DOHH2 (cell line): ENCODE results near the gene PAPPA2.

Experiments used
- H3F3A ChIP-seq: fragments of 200-600 bp; sonication (generic), shearing (Covaris generic); 2 replicates; pipeline ENCODE4 v1.6.0; 2016; ENCODE audit warnings: antibody characterized with exemption, mild to moderate bottlenecking; ENCODE audit not compliant: control insufficient read depth, insufficient read depth
- H3K27ac ChIP-seq: fragments of 200-600 bp; sonication (generic); 2 replicates; pipeline ENCODE4 v1.5.1; 2014; ENCODE audit warnings: low read depth, mild to moderate bottlenecking, low read length, moderate library complexity
- H3K27me3 ChIP-seq: fragments of 200-600 bp; sonication (generic); 2 replicates; pipeline ENCODE4 v1.6.1; 2014; ENCODE audit warnings: mild to moderate bottlenecking, low read length, mixed read lengths; ENCODE audit not compliant: control insufficient read depth
- H3K36me3 ChIP-seq: fragments of 200-600 bp; sonication (generic); 2 replicates; pipeline ENCODE4 v1.6.1; 2014; ENCODE audit warnings: mild to moderate bottlenecking, low read length, moderate library complexity, mixed read lengths; ENCODE audit not compliant: control insufficient read depth
- H3K4me1 ChIP-seq: fragments of 200-600 bp; sonication (generic); 2 replicates; pipeline ENCODE4 v1.6.1; 2014; ENCODE audit warnings: mild to moderate bottlenecking, low read length, mixed read lengths; ENCODE audit not compliant: control insufficient read depth
- H3K4me2 ChIP-seq: fragments of 200-600 bp; sonication (generic); 2 replicates; pipeline ENCODE4 v1.6.0; 2014; ENCODE audit warnings: mild to moderate bottlenecking, low read length, moderate library complexity
- H3K4me3 ChIP-seq: fragments of 200-600 bp; sonication (generic); 2 replicates; pipeline ENCODE4 v1.5.1; 2014; ENCODE audit warnings: mild to moderate bottlenecking, low read length, mixed read lengths
- H3K79me2 ChIP-seq: fragments of 200-600 bp; sonication (generic); 2 replicates; pipeline ENCODE4 v1.6.1; 2014; ENCODE audit warnings: mild to moderate bottlenecking, low read length, mixed read lengths; ENCODE audit not compliant: control insufficient read depth
- H3K9me2 ChIP-seq: fragments of 200-600 bp; sonication (generic); replicated peaks from 2 replicates; pipeline ENCODE4 v1.6.1; 2014; ENCODE audit warnings: mild to moderate bottlenecking, low read length, mixed read lengths; ENCODE audit not compliant: control insufficient read depth
- H3K9me3 ChIP-seq: fragments of 200-600 bp; sonication (generic); 2 replicates; pipeline ENCODE4 v1.6.1; 2014; ENCODE audit warnings: antibody characterized with exemption, low read length, mixed read lengths; ENCODE audit not compliant: control insufficient read depth, insufficient read depth
- H4K20me1 ChIP-seq: fragments of 200-600 bp; sonication (generic); 2 replicates; pipeline ENCODE4 v1.6.0; 2014; ENCODE audit warnings: low read depth, mild to moderate bottlenecking, antibody characterized with exemption, low read length, moderate library complexity; ENCODE audit not compliant: control insufficient read depth, insufficient read depth
- EZH2phosphoT487 ChIP-seq: fragments of 200-600 bp; sonication (generic); IDR thresholded peaks from 2 replicates; pipeline ENCODE4 v1.6.1; 2017; ENCODE audit warnings: borderline replicate concordance, mild to moderate bottlenecking, antibody characterized with exemption, low read length, moderate library complexity, mixed read lengths
- TF ChIP-seq, protein P1 (sequence below): fragments of 200-600 bp; sonication (generic); IDR thresholded peaks from one replicate; pipeline ENCODE4 v1.5.1; 2014; ENCODE audit warnings: antibody characterized with exemption, mild to moderate bottlenecking, low read depth, low read length; ENCODE audit not compliant: poor library complexity, severe bottlenecking

The PAPPA2 gene

DNA sequence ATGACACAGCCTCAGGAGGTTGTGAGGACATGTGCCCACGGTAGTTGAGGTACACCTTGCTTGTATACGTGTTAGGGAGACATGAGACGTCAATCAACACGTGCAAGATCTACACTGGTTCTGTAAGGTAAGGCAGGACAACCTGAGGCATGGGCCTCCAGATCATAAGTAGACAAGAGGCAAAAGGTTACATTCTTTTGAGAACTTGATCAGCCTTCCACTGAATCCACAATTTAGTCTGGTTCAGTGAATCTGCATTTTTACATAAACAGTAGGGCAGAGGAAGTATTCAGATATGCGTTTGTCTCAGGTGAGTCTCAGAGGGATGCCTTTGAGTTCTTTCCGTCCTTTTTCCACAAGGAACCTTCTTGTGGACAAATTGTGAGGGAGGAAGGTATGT is 352.6 kb downstream of the PAPPA2 start:
- Histone ChIP-seq H3K27ac (no peak overlapping the region), H3K9me2 (no peaks in the 10 kb centered on the region), H3K4me2 (no peak overlapping the region), H3K4me1 (no peaks in the 10 kb centered on the region), H3K27me3 (no peaks in the 10 kb centered on the region), H3K36me3 (no peaks in the 10 kb centered on the region), H3K79me2 (no peaks in the 10 kb centered on the region), H4K20me1 (no peaks in the 10 kb centered on the region), H3K9me3 (no peaks in the 10 kb centered on the region), H3F3A (no peaks in the 10 kb centered on the region), H3K4me3 (no peak overlapping the region)
- TF ChIP-seq, protein P1, sequence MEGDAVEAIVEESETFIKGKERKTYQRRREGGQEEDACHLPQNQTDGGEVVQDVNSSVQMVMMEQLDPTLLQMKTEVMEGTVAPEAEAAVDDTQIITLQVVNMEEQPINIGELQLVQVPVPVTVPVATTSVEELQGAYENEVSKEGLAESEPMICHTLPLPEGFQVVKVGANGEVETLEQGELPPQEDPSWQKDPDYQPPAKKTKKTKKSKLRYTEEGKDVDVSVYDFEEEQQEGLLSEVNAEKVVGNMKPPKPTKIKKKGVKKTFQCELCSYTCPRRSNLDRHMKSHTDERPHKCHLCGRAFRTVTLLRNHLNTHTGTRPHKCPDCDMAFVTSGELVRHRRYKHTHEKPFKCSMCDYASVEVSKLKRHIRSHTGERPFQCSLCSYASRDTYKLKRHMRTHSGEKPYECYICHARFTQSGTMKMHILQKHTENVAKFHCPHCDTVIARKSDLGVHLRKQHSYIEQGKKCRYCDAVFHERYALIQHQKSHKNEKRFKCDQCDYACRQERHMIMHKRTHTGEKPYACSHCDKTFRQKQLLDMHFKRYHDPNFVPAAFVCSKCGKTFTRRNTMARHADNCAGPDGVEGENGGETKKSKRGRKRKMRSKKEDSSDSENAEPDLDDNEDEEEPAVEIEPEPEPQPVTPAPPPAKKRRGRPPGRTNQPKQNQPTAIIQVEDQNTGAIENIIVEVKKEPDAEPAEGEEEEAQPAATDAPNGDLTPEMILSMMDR = no peak

DNA sequence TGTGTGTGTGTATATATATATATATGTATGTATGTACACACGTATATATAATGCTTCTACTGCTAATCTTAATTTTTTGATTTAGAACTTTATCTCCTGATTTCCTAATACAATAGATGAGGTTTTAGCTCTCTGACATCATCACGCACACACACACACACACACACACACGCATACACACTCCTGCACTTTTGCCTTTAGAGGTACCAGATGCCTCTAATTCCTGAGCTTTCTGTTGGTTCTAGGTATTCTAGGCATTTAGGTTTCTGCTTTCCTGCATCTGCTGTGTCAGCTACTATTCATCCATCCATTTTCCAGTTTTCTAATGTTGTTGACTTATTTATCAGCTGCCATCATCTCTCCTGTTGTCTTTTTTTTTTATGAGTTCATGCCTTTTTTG is 353.3 kb downstream of the PAPPA2 start:
- no peak for TF ChIP-seq EZH2phosphoT487
- TF ChIP-seq, protein P1 = no peak
- no peaks in the 10 kb centered on the region for H3K9me2 ChIP-seq
- no peak overlapping the region for H3K4me3 ChIP-seq
- H3K4me2 ChIP-seq = no peak overlapping the region
- H3K4me1 ChIP-seq = no peaks in the 10 kb centered on the region
- H3K9me3 ChIP-seq = no peaks in the 10 kb centered on the region
- no peak overlapping the region for H3K27ac ChIP-seq
- H3K36me3 ChIP-seq = no peaks in the 10 kb centered on the region
- H3K27me3 ChIP-seq = no peaks in the 10 kb centered on the region
- H3K79me2 ChIP-seq = no peaks in the 10 kb centered on the region
- no peaks in the 10 kb centered on the region for H3F3A ChIP-seq
- no peaks in the 10 kb centered on the region for H4K20me1 ChIP-seq

DNA sequence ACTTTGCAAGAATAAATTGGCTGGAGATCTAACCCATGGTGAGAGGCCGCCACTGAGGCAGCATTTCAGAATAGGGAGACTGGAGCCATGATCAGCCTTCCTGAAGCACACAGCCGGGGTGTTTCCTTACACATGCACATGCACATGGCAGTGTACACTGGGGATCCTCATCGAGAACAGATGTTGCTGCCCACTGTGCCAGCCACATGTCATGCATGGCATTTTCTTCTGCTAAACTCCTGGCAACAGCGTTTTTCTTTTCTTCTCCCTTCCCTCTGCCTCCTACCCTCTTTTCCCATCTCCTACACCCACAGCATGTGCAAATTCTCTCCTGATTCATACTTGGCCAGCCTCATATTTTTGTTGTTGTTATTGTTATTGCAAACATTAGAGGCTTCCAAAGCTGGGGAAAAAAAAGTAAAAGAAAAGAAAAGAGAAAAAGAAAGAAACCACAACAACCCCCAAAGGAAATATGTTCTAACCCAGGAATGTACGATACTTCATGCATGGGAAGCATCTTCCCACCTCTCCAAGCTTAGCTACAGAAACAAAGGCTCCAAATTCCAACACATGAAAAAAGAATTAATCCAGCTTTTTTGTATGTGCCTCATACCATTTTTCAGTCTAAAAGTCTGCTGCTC is 357.5 kb downstream of the PAPPA2 start:
- Histone ChIP-seq H3K79me2 (no peaks in the 10 kb centered on the region), H3K4me3 (no peak overlapping the region), H3K27ac (no peak overlapping the region), H3K4me1 (no peaks in the 10 kb centered on the region), H4K20me1 (no peaks in the 10 kb centered on the region), H3K27me3 (no peaks in the 10 kb centered on the region), H3K9me2 (no peaks in the 10 kb centered on the region), H3F3A (no peaks in the 10 kb centered on the region), H3K9me3 (no peaks in the 10 kb centered on the region), H3K4me2 (no peak overlapping the region), H3K36me3 (no peaks in the 10 kb centered on the region)
- no peak for TF ChIP-seq EZH2phosphoT487
- TF ChIP-seq, protein P1 = no peak
